ENCODE measurements around the gene ZSCAN20. TPM values are rescaled to one million over a fixed set of nuclear protein-coding genes. Genes with fewer than 3 reads are reported as not detected.

ZSCAN20 gene
- total RNA-seq, 4 donors from 2014 or later = 2.7 to 7.0 (median 4.2) TPM

GRCh38 chr1:33468531-33468930 is 3.9 kb upstream of the ZSCAN20 start:
- H3K27me3 ChIP-seq = no peaks in the 10 kb centered on the region
- TF ChIP-seq POLR2A (IDR thresholded peaks at IDR 0.05) (no peak), CTCF (IDR thresholded peaks at IDR 0.05 in 4 of 5, conservative IDR thresholded peaks at IDR 0.05 in 1 of 5) (no peak)
- no peak for ATAC-seq
- in situ Hi-C loops (cut with MboI; ENCODE audit: low sequenced_read_pairs in 4 of 4) (loop anchor here in 3 of 4 donors (5.0 to 25.0 kb wide), 4 partner anchors 106 to 344 kb away; no protein-coding TSS in a partner anchor), intact Hi-C loops (cut with DNase I; ENCODE audit: low total_unique reads) (no loop called here)
- H3K4me3 ChIP-seq = no peak overlapping the region
- H3K36me3 ChIP-seq = no peaks in the 10 kb centered on the region
- peaks cover 14 to 32% of the 10 kb centered on the region in 2 donors for H3K4me1 ChIP-seq
- no peak for DNase-seq
- H3K27ac ChIP-seq = no peak overlapping the region
- H3K9me3 ChIP-seq = no peaks in the 10 kb centered on the region

DNA sequence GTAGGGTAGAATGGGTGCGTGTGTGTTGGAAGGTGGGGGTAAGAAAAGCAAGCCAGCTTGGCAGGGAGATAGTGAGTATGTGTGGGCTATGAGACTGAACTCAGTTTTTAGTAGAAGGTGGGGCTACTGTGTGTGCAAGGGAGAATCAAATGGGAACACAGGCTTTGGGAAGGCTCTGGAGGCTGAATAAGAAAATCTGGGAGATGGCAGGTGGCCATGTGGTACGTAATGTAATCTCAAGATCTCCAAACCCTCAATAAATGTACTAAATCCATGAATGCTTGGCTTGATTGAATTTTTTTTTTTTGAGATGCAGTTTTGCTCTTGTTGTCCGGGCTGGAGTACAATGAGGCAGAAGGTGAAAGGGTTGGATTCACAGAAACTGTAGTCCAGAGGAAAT is 3.5 kb upstream of the ZSCAN20 start:
- no peak for ATAC-seq
- no peak overlapping the region for H3K4me3 ChIP-seq
- no peaks in the 10 kb centered on the region for H3K36me3 ChIP-seq
- in situ Hi-C loops (cut with MboI; ENCODE audit: low sequenced_read_pairs in 4 of 4) (loop anchor here in 3 of 4 donors (5.0 to 25.0 kb wide), 4 partner anchors 107 to 344 kb away; no protein-coding TSS in a partner anchor), intact Hi-C loops (cut with DNase I; ENCODE audit: low total_unique reads) (no loop called here)
- no peak overlapping the region for H3K27ac ChIP-seq
- H3K9me3 ChIP-seq = no peaks in the 10 kb centered on the region
- no peaks in the 10 kb centered on the region for H3K27me3 ChIP-seq
- no peak for TF ChIP-seq CTCF (IDR thresholded peaks at IDR 0.05 in 4 of 5, conservative IDR thresholded peaks at IDR 0.05 in 1 of 5)
- DNase-seq = no peak
- H3K4me1 ChIP-seq = peaks cover 18 to 36% of the 10 kb centered on the region in 2 donors

- no peaks in the 10 kb centered on the region for H3K36me3 ChIP-seq
- TF ChIP-seq POLR2A (IDR thresholded peaks at IDR 0.05) = no peak
- no peak for TF ChIP-seq CTCF (IDR thresholded peaks at IDR 0.05 in 4 of 5, conservative IDR thresholded peaks at IDR 0.05 in 1 of 5)
- H3K27ac ChIP-seq = no peak overlapping the region
- no peaks in the 10 kb centered on the region for H3K27me3 ChIP-seq
- no peaks in the 10 kb centered on the region for H3K9me3 ChIP-seq
- no peak overlapping the region for H3K4me3 ChIP-seq
- ATAC-seq = no peak
- H3K4me1 ChIP-seq = peaks cover 20 to 43% of the 10 kb centered on the region in 2 donors
- intact Hi-C loops (cut with DNase I; ENCODE audit: low total_unique reads) = loop anchor here (1.0 to 5.0 kb wide), 5 partner anchors 13 to 652 kb away; partner anchors contain the start of genes S100PBP and YARS1
- no peak for DNase-seq
- in situ Hi-C loops (cut with MboI; ENCODE audit: low sequenced_read_pairs in 4 of 4) = loop anchor here (5.0 to 25.0 kb wide), 5 partner anchors 95 to 345 kb away; no protein-coding TSS in a partner anchor
Measured at GRCh38 chr1:33469691-33470090, 2.8 kb upstream of the ZSCAN20 start.

- DNase-seq (peak; percentile 65 to 79), ATAC-seq (peak; percentile 68 to 69)
- Histone ChIP-seq H3K27me3 (no peaks in the 10 kb centered on the region), H3K27ac (peak overlapping the region in 3 of 4 donors; percentile 14 to 88 (median 87)), H3K9me3 (no peaks in the 10 kb centered on the region), H3K4me3 (no peak overlapping the region), H3K36me3 (no peaks in the 10 kb centered on the region), H3K4me1 (peaks cover 20 to 46% of the 10 kb centered on the region in 2 donors)
- intact Hi-C loops (cut with DNase I; ENCODE audit: low total_unique reads) (loop anchor here (1.0 to 5.0 kb wide), 5 partner anchors 14 to 653 kb away; partner anchors contain the start of genes S100PBP and YARS1), in situ Hi-C loops (cut with MboI; ENCODE audit: low sequenced_read_pairs in 4 of 4) (loop anchor here in 3 of 4 donors (10.0 to 25.0 kb wide), 2 partner anchors 96 to 108 kb away; no protein-coding TSS in a partner anchor)
- TF ChIP-seq POLR2A (IDR thresholded peaks at IDR 0.05) = no peak
- peak; percentile 60 to 83 (median 75) for TF ChIP-seq CTCF (IDR thresholded peaks at IDR 0.05 in 4 of 5, conservative IDR thresholded peaks at IDR 0.05 in 1 of 5)
Measured at GRCh38 chr1:33470495-33471012, 1.9 kb upstream of the ZSCAN20 start.

Measured in gastrocnemius medialis (tissue), 4 donors.